Measurements from ENCODE around the gene ZIC2.

ZIC2 gene

GRCh38 chr13:99981735-99982035 lies at the start of gene ZIC2:
Gene ZIC2, plus strand, starts transcription at chr13:99981784. Its CDS starts 281 bp downstream, at chr13:99982065.
- TF ChIP-seq ARNTL (CRISPR knock-in tag; IDR thresholded peaks at IDR 0.05; ENCODE audit: borderline replicate concordance, low read depth) (no peak), CREB5 (CRISPR knock-in tag; IDR thresholded peaks at IDR 0.05; ENCODE audit: low read depth) (no peak), SNAI2 (CRISPR knock-in tag; IDR thresholded peaks at IDR 0.05) (no peak), OSR1 (CRISPR knock-in tag; IDR thresholded peaks at IDR 0.05) (no peak), ZFP3 (CRISPR knock-in tag; IDR thresholded peaks at IDR 0.05) (no peak), TOX (CRISPR knock-in tag; IDR thresholded peaks at IDR 0.05; ENCODE audit: borderline replicate concordance) (no peak), ZNF70 (CRISPR knock-in tag; IDR thresholded peaks at IDR 0.05) (no peak), ISL1 (CRISPR knock-in tag; IDR thresholded peaks at IDR 0.05) (no peak), CSRNP3 (CRISPR knock-in tag; IDR thresholded peaks at IDR 0.05) (no peak), PPARA (CRISPR knock-in tag; IDR thresholded peaks at IDR 0.05; ENCODE audit: borderline replicate concordance) (no peak), ZNF8 (CRISPR knock-in tag; IDR thresholded peaks at IDR 0.05) (no peak), ESRRG (CRISPR knock-in tag; IDR thresholded peaks at IDR 0.05) (no peak), TCF4 (CRISPR knock-in tag; IDR thresholded peaks at IDR 0.05; ENCODE audit: borderline replicate concordance) (no peak), GLIS3 (CRISPR knock-in tag; IDR thresholded peaks at IDR 0.05) (no peak), RARB (CRISPR knock-in tag; IDR thresholded peaks at IDR 0.05) (no peak), ZFP30 (CRISPR knock-in tag; IDR thresholded peaks at IDR 0.05) (no peak)
- ATAC-seq = no peak

- no peak for TF ChIP-seq ZFP30 (CRISPR knock-in tag; IDR thresholded peaks at IDR 0.05)
- no peak for TF ChIP-seq ZNF565 (CRISPR knock-in tag; conservative IDR thresholded peaks at IDR 0.05; ENCODE audit: low read depth)
- TF ChIP-seq CSRNP3 (CRISPR knock-in tag; IDR thresholded peaks at IDR 0.05) = no peak
- TF ChIP-seq ZFP3 (CRISPR knock-in tag; IDR thresholded peaks at IDR 0.05) = no peak
- TF ChIP-seq PPARA (CRISPR knock-in tag; IDR thresholded peaks at IDR 0.05; ENCODE audit: borderline replicate concordance) = no peak
- TF ChIP-seq TCF4 (CRISPR knock-in tag; IDR thresholded peaks at IDR 0.05; ENCODE audit: borderline replicate concordance) = no peak
- no peak for TF ChIP-seq CREB5 (CRISPR knock-in tag; IDR thresholded peaks at IDR 0.05; ENCODE audit: low read depth)
- no peak for TF ChIP-seq TOX (CRISPR knock-in tag; IDR thresholded peaks at IDR 0.05; ENCODE audit: borderline replicate concordance)
- TF ChIP-seq GLIS3 (CRISPR knock-in tag; IDR thresholded peaks at IDR 0.05) = no peak
- TF ChIP-seq BACH2 (CRISPR knock-in tag; IDR thresholded peaks at IDR 0.05; ENCODE audit: borderline replicate concordance) = no peak
- TF ChIP-seq ISL1 (CRISPR knock-in tag; IDR thresholded peaks at IDR 0.05) = no peak
- no peak for TF ChIP-seq CSDC2 (CRISPR knock-in tag; IDR thresholded peaks at IDR 0.05)
- no peak for TF ChIP-seq OSR1 (CRISPR knock-in tag; IDR thresholded peaks at IDR 0.05)
- TF ChIP-seq ESRRG (CRISPR knock-in tag; IDR thresholded peaks at IDR 0.05) = no peak
- no peak for ATAC-seq
Observed at GRCh38 chr13:99932912-99933311, 48.7 kb upstream of the ZIC2 start.

- TF ChIP-seq GLIS3 (CRISPR knock-in tag; IDR thresholded peaks at IDR 0.05) (no peak), TOX (CRISPR knock-in tag; IDR thresholded peaks at IDR 0.05; ENCODE audit: borderline replicate concordance) (no peak), ZFP3 (CRISPR knock-in tag; IDR thresholded peaks at IDR 0.05) (no peak), ARNTL (CRISPR knock-in tag; IDR thresholded peaks at IDR 0.05; ENCODE audit: borderline replicate concordance, low read depth) (no peak), PPARA (CRISPR knock-in tag; IDR thresholded peaks at IDR 0.05; ENCODE audit: borderline replicate concordance) (no peak), ZC3H10 (CRISPR knock-in tag; IDR thresholded peaks at IDR 0.05) (no peak), ESRRG (CRISPR knock-in tag; IDR thresholded peaks at IDR 0.05) (no peak), ZNF565 (CRISPR knock-in tag; conservative IDR thresholded peaks at IDR 0.05; ENCODE audit: low read depth) (no peak), CSDC2 (CRISPR knock-in tag; IDR thresholded peaks at IDR 0.05) (no peak), POU6F1 (CRISPR knock-in tag; IDR thresholded peaks at IDR 0.05; ENCODE audit: borderline replicate concordance, low read depth) (no peak), ZFP30 (CRISPR knock-in tag; IDR thresholded peaks at IDR 0.05) (no peak), TCF4 (CRISPR knock-in tag; IDR thresholded peaks at IDR 0.05; ENCODE audit: borderline replicate concordance) (no peak), BACH2 (CRISPR knock-in tag; IDR thresholded peaks at IDR 0.05; ENCODE audit: borderline replicate concordance) (no peak), ISL1 (CRISPR knock-in tag; IDR thresholded peaks at IDR 0.05) (no peak), CREB5 (CRISPR knock-in tag; IDR thresholded peaks at IDR 0.05; ENCODE audit: low read depth) (no peak), TSHZ2 (CRISPR knock-in tag; IDR thresholded peaks at IDR 0.05) (no peak), OSR1 (CRISPR knock-in tag; IDR thresholded peaks at IDR 0.05) (no peak)
- no peak for ATAC-seq
Observed at GRCh38 chr13:99935772-99936171, 45.8 kb upstream of the ZIC2 start.

Measured in SK-N-SH treated with all-trans-retinoic acid at 6 μM for 48 hours (cell line).